ENCODE results near the gene TMA7B.

DNA sequence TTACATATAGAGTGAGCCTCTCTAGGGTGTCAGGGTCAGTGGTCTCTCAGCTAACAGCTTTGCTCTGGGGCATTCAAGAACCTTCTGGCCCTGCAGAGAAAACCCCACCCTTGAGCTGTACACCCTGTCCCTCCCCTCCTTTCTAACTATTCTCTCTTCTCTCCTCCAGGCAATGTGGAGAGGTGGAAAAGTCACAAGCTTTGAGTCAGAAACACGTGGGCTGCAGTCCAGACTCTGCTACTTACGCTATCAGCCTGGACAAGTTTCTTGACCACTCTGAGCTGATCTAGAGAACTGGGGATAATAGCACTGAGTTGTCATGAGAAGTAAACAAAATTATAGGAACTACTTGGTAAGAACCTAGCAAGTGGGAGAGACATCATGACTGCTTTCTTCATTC lies 23.8 kb downstream of the TMA7B start:
- no peak for TF ChIP-seq POLR2A (IDR thresholded peaks at IDR 0.05)
- TF ChIP-seq, protein P1, sequence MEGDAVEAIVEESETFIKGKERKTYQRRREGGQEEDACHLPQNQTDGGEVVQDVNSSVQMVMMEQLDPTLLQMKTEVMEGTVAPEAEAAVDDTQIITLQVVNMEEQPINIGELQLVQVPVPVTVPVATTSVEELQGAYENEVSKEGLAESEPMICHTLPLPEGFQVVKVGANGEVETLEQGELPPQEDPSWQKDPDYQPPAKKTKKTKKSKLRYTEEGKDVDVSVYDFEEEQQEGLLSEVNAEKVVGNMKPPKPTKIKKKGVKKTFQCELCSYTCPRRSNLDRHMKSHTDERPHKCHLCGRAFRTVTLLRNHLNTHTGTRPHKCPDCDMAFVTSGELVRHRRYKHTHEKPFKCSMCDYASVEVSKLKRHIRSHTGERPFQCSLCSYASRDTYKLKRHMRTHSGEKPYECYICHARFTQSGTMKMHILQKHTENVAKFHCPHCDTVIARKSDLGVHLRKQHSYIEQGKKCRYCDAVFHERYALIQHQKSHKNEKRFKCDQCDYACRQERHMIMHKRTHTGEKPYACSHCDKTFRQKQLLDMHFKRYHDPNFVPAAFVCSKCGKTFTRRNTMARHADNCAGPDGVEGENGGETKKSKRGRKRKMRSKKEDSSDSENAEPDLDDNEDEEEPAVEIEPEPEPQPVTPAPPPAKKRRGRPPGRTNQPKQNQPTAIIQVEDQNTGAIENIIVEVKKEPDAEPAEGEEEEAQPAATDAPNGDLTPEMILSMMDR (IDR thresholded peaks at IDR 0.05 in 4 of 5, conservative IDR thresholded peaks at IDR 0.05 in 1 of 5), result no peak

Measured in gastrocnemius medialis (tissue), 4 donors.